Right atrium auricular region (tissue), 2 donors: ENCODE results near the gene GPLD1. TPM values are rescaled to one million over a fixed set of nuclear protein-coding genes. Genes with fewer than 3 reads are reported as not detected.
"Not testable (repeated sequence)": the region's sequence is repeated elsewhere in the genome, so short reads cannot be mapped to it uniquely, and the experiment has no call there.

Experiments used
- DNase-seq: peaks from one replicate; pipeline ENCODE4 v3.0.0-alpha.2; 2019; ENCODE audit warnings: low spot score
- H3K27ac ChIP-seq, 2 donors: fragments of 200-600 bp; sonication (generic); 1 replicate in 1 of 2; 2 replicates in 1 of 2; pipeline ENCODE4 v1.5.1; 2016 to 2019
- H3K27me3 ChIP-seq, 2 donors: fragments of 200-600 bp; sonication (generic); one replicate each; pipeline versions ENCODE4 v1.5.1 to v1.6.0; 2017 to 2019
- H3K36me3 ChIP-seq: fragments of 200-600 bp; sonication (generic); one replicate; pipeline ENCODE4 v1.5.1; 2016
- H3K4me1 ChIP-seq, 2 donors: fragments of 200-600 bp; sonication (generic); one replicate each; pipeline versions ENCODE4 v1.5.1 to v1.6.0; 2017 to 2019
- H3K4me3 ChIP-seq, 2 donors: fragments of 200-600 bp; sonication (generic); 1 replicate in 1 of 2; 2 replicates in 1 of 2; pipeline ENCODE4 v1.5.1; 2017 to 2019; ENCODE audit warnings: mild to moderate bottlenecking in 1 of 2, moderate library complexity in 1 of 2
- H3K9me3 ChIP-seq, 2 donors: fragments of 200-600 bp; sonication (generic); one replicate each; pipeline ENCODE4 v1.5.1; 2019
- CTCF ChIP-seq, 2 donors: fragments of 200-600 bp; sonication (generic); IDR thresholded peaks; one replicate each; pipeline ENCODE4 v1.5.1; 2019; ENCODE audit warnings: antibody characterized with exemption in 2 of 2
- total RNA-seq, 2 donors: library from RNA; depleted of rRNA; stranded (reverse); fragments of >200 nt; gene quantifications; one replicate each; pipeline ENCODE4 v1.1.0, GENCODE V29; 2016

Gene GPLD1
- total RNA-seq, 2 donors from 2014 or later, result 0.33 to 0.71 TPM

- no peak overlapping the region for H3K4me3 ChIP-seq
- H3K4me1 ChIP-seq, result no peaks in the 10 kb centered on the region
- no peaks in the 10 kb centered on the region for H3K36me3 ChIP-seq
- TF ChIP-seq CTCF (IDR thresholded peaks at IDR 0.05), result no peak
- H3K27me3 ChIP-seq, result no peaks in the 10 kb centered on the region
- no peaks in the 10 kb centered on the region for H3K9me3 ChIP-seq
- H3K27ac ChIP-seq, result no peak overlapping the region
- no peak for DNase-seq
These were observed 95.2 kb downstream of the GPLD1 start for GRCh38 chr6:24394061-24394779.

GRCh38 chr6:24391756-24392405 is 97.5 kb downstream of the GPLD1 start:
- H3K27me3 ChIP-seq, result no peaks in the 10 kb centered on the region
- no peak overlapping the region for H3K4me3 ChIP-seq
- no peaks in the 10 kb centered on the region for H3K9me3 ChIP-seq
- H3K27ac ChIP-seq, result no peak overlapping the region
- no peaks in the 10 kb centered on the region for H3K4me1 ChIP-seq
- H3K36me3 ChIP-seq, result no peaks in the 10 kb centered on the region
- DNase-seq, result no peak
- no peak for TF ChIP-seq CTCF (IDR thresholded peaks at IDR 0.05)

GRCh38 chr6:24391208-24391607 is 98.2 kb downstream of the GPLD1 start:
- Histone ChIP-seq H3K27me3 (no peaks in the 10 kb centered on the region), H3K4me1 (no peaks in the 10 kb centered on the region), H3K9me3 (no peaks in the 10 kb centered on the region), H3K36me3 (no peaks in the 10 kb centered on the region), H3K4me3 (no peak overlapping the region), H3K27ac (no peak overlapping the region)
- TF ChIP-seq CTCF (IDR thresholded peaks at IDR 0.05), result no peak
- no peak for DNase-seq

- H3K27ac ChIP-seq, result no peak overlapping the region
These were observed 101.6 kb downstream of the GPLD1 start for GRCh38 chr6:24387818-24388217.

GRCh38 chr6:24385536-24386269 is 103.7 kb downstream of the GPLD1 start:
- no peak for TF ChIP-seq CTCF (IDR thresholded peaks at IDR 0.05)
- Histone ChIP-seq H3K4me1 (no peaks in the 10 kb centered on the region), H3K27me3 (no peaks in the 10 kb centered on the region), H3K9me3 (no peaks in the 10 kb centered on the region), H3K4me3 (no peak overlapping the region), H3K27ac (no peak overlapping the region), H3K36me3 (no peaks in the 10 kb centered on the region)
- no peak for DNase-seq

More at GRCh38 chr6:24387818-24388217, 101.6 kb downstream of the GPLD1 start:
- no peak overlapping the region for H3K4me3 ChIP-seq
- H3K4me1 ChIP-seq, result no peaks in the 10 kb centered on the region
- no peak for TF ChIP-seq CTCF (IDR thresholded peaks at IDR 0.05)
- DNase-seq, result no peak
- H3K36me3 ChIP-seq, result no peaks in the 10 kb centered on the region
- no peaks in the 10 kb centered on the region for H3K9me3 ChIP-seq
- H3K27me3 ChIP-seq, result no peaks in the 10 kb centered on the region

GRCh38 chr6:24384369-24385130 is 104.8 kb downstream of the GPLD1 start:
- not testable (repeated sequence) for H3K27ac ChIP-seq, H3K4me1 ChIP-seq, DNase-seq, H3K4me3 ChIP-seq, H3K36me3 ChIP-seq, H3K27me3 ChIP-seq, H3K9me3 ChIP-seq

GRCh38 chr6:24382891-24383494 is 106.4 kb downstream of the GPLD1 start:
- H3K27me3 ChIP-seq, H3K9me3 ChIP-seq, H3K4me1 ChIP-seq, DNase-seq, H3K36me3 ChIP-seq, H3K27ac ChIP-seq, H3K4me3 ChIP-seq: not testable (repeated sequence)
